GM20000 (cell line): Measurements from ENCODE around the gene FZD2.

ENCODE experiments used
- DNase-seq: peaks from one replicate; pipeline ENCODE4 v3.0.0; 2012; ENCODE audit warnings: low spot score
- CTCF ChIP-seq: IDR thresholded peaks from 2 replicates; pipeline ENCODE4 v1.5.1; 2012; ENCODE audit warnings: mild to moderate bottlenecking, control low read depth; ENCODE audit errors: extremely low read depth, missing control alignments

Gene FZD2

GRCh38 chr17:44549686-44550085 is 7.6 kb upstream of the FZD2 start:
- DNase-seq, result no peak
- no peak for TF ChIP-seq CTCF

- no peak for DNase-seq
- no peak for TF ChIP-seq CTCF
These were observed 4.9 kb upstream of the FZD2 start for GRCh38 chr17:44552361-44552760.

- TF ChIP-seq CTCF, result no peak
- DNase-seq, result no peak
These were observed 2.2 kb upstream of the FZD2 start for GRCh38 chr17:44555099-44555498.

GRCh38 chr17:44556166-44556831 is 985 bp upstream of the FZD2 start:
- DNase-seq, result peak; percentile 85
- no peak for TF ChIP-seq CTCF

- no peak for TF ChIP-seq CTCF
- DNase-seq, result peak; percentile 61
These were observed 484 bp downstream of the FZD2 start for GRCh38 chr17:44557651-44558285.

GRCh38 chr17:44558334-44558709 is 1.0 kb downstream of the FZD2 start:
- DNase-seq, result peak; percentile 33
- TF ChIP-seq CTCF, result no peak

GRCh38 chr17:44558710-44559633 is 1.7 kb downstream of the FZD2 start:
- TF ChIP-seq CTCF, result no peak
- DNase-seq, result no peak
